HCT116 (cell line): Measurements from ENCODE around the gene ZNF438. TPM values are rescaled to one million over a fixed set of nuclear protein-coding genes. Genes with fewer than 3 reads are reported as not detected.

Source experiments
- ATAC-seq: fragments of 200-7000 bp; cut with Tn5 transposase; 2 replicates; pipeline ENCODE4 v1.9.1; 2020; ENCODE audit warnings: mild to moderate bottlenecking, moderate library complexity
- BruUV-seq: library from RNA; stranded (reverse); fragments of 400-500 nt; replicated peaks from 2 replicates; lab custom pipeline; 2021; lab: Mats Ljungman, UMichigan
- CTCF ChIA-PET: fragments of 300-600 bp; sonication (Branson Sonifier 250); formaldehyde crosslinking; loops from one replicate; lab custom pipeline; 2021; ENCODE audit warnings: antibody characterized with exemption; lab: Charles Lee
- POLR2A ChIA-PET: fragments of 300-600, 350-600 bp; sonication (Branson Sonifier 250); formaldehyde crosslinking; loops from one replicate; lab custom pipeline; 2021; ENCODE audit warnings: antibody characterized with exemption; lab: Charles Lee
- RAD21 ChIA-PET, 2 experiments: fragments of 300-600 bp; sonication (Branson Sonifier 250); formaldehyde crosslinking; loops; one replicate each; lab custom pipeline; 2023; ENCODE audit warnings: low total read pairs in 2 of 2; ENCODE audit not compliant: uncharacterized antibody in 2 of 2, unreplicated experiment in 2 of 2, low non-redundant PET in 1 of 2; lab: Charles Lee
- DNase-seq: peaks from one replicate; pipeline ENCODE4 v3.0.0-alpha.2; 2010; ENCODE audit warnings: low read depth, low spot score
- H2AFZ ChIP-seq: fragments of 200-600 bp; shearing (Covaris generic), sonication (generic); 2 replicates; pipeline ENCODE4 v1.6.1; 2017; ENCODE audit warnings: low read depth, mixed run types, mixed read lengths, antibody characterized with exemption, low read length; ENCODE audit not compliant: poor library complexity, severe bottlenecking
- H3K27ac ChIP-seq: 2 replicates; pipeline ENCODE4 v1.5.1; 2012; ENCODE audit warnings: low read depth, low read length
- H3K27me3 ChIP-seq: fragments of 200-600 bp; sonication (generic); 2 replicates; pipeline ENCODE4 v1.6.1; 2016; ENCODE audit warnings: mixed run types, low read length, mixed read lengths; ENCODE audit not compliant: insufficient read depth
- H3K36me3 ChIP-seq, 2 experiments: fragments of 200-500 bp in 1 of 2; fragments of 200-600 bp in 1 of 2; sonication (Bioruptor generic) in 1 of 2; sonication (generic) in 1 of 2; 2 replicates each; pipeline versions ENCODE4 v1.5.1 to v1.6.1; 2014 to 2016; ENCODE audit warnings: low read length in 2 of 2, inconsistent platforms in 1 of 2, mixed read lengths in 1 of 2, mixed run types in 1 of 2; ENCODE audit not compliant: insufficient read depth in 2 of 2, control insufficient read depth in 1 of 2
- H3K4me1 ChIP-seq, 2 experiments: fragments of 200-600 bp in 1 of 2; sonication (generic) in 1 of 2; 2 replicates each; pipeline versions ENCODE4 v1.5.1 to v1.6.1; 2012 to 2017; ENCODE audit warnings: low read length in 2 of 2, inconsistent platforms in 1 of 2, mild to moderate bottlenecking in 1 of 2, mixed read lengths in 1 of 2, mixed run types in 1 of 2, moderate library complexity in 1 of 2; ENCODE audit not compliant: insufficient read depth in 2 of 2, control insufficient read depth in 1 of 2
- H3K4me2 ChIP-seq: fragments of 200-600 bp; sonication (generic); 2 replicates; pipeline ENCODE4 v1.6.1; 2017; ENCODE audit warnings: mixed run types, low read length, mixed read lengths
- H3K4me3 ChIP-seq, 2 experiments: fragments of 200-600 bp in 1 of 2; sonication (generic) in 1 of 2; replicated peaks in 1 of 2; 2 replicates each; pipeline ENCODE4 v1.5.1; 2011 to 2016; ENCODE audit warnings: low read length in 2 of 2, control low read depth in 1 of 2, low read depth in 1 of 2, mild to moderate bottlenecking in 1 of 2, mixed read lengths in 1 of 2, mixed run types in 1 of 2
- H3K79me2 ChIP-seq: fragments of 200-600 bp; sonication (generic); 2 replicates; pipeline ENCODE4 v1.6.1; 2017; ENCODE audit warnings: mild to moderate bottlenecking, mixed run types, low read length, moderate library complexity, mixed read lengths; ENCODE audit not compliant: insufficient read depth
- H3K9ac ChIP-seq: fragments of 200-600 bp; sonication (generic); 2 replicates; pipeline ENCODE4 v1.6.1; 2016; ENCODE audit warnings: low read length, mixed read lengths
- H3K9me2 ChIP-seq: fragments of 200-600 bp; sonication (generic), shearing (Covaris generic); 2 replicates; pipeline ENCODE4 v1.6.1; 2017; ENCODE audit warnings: mixed run types, mild to moderate bottlenecking, moderate library complexity; ENCODE audit not compliant: insufficient read depth
- H3K9me3 ChIP-seq, 2 experiments: fragments of 200-500 bp in 1 of 2; fragments of 200-600 bp in 1 of 2; sonication (Bioruptor generic) in 1 of 2; sonication (generic) in 1 of 2; 2 replicates each; pipeline ENCODE4 v1.6.1; 2014 to 2017; ENCODE audit warnings: low read length in 2 of 2, mixed read lengths in 2 of 2, inconsistent platforms in 1 of 2, low read depth in 1 of 2, mild to moderate bottlenecking in 1 of 2, mixed run types in 1 of 2, moderate library complexity in 1 of 2; ENCODE audit not compliant: control insufficient read depth in 1 of 2, insufficient read depth in 1 of 2
- H4K20me1 ChIP-seq: fragments of 200-600 bp; sonication (generic), shearing (Covaris generic); 2 replicates; pipeline ENCODE4 v1.6.1; 2017; ENCODE audit warnings: mixed run types, mild to moderate bottlenecking, moderate library complexity; ENCODE audit not compliant: insufficient read depth
- CEBPB ChIP-seq: IDR thresholded peaks from 2 replicates; pipeline ENCODE4 v1.6.1; 2012; ENCODE audit warnings: low read depth
- EGR1 ChIP-seq: IDR thresholded peaks from 2 replicates; pipeline ENCODE4 v1.6.1; 2012; ENCODE audit warnings: low read depth
- ELF1 ChIP-seq: IDR thresholded peaks from 2 replicates; pipeline ENCODE4 v1.6.1; 2012; ENCODE audit warnings: low read depth, borderline replicate concordance
- EZH2 ChIP-seq: fragments of 200-600 bp; sonication (generic); IDR thresholded peaks from 2 replicates; pipeline ENCODE4 v1.6.1; 2017; ENCODE audit warnings: antibody characterized with exemption, mixed run types
- EZH2phosphoT487 ChIP-seq: fragments of 200-600 bp; IDR thresholded peaks from 2 replicates; pipeline ENCODE4 v1.6.1; 2018; ENCODE audit warnings: antibody characterized with exemption, borderline replicate concordance
- FOSL1 ChIP-seq: IDR thresholded peaks from 2 replicates; pipeline ENCODE4 v1.6.1; 2012; ENCODE audit warnings: low read depth
- JUND ChIP-seq: IDR thresholded peaks from 2 replicates; pipeline ENCODE4 v1.6.1; 2012
- POLR2AphosphoS5 ChIP-seq: IDR thresholded peaks from 2 replicates; pipeline ENCODE4 v1.6.1; 2011; ENCODE audit warnings: mild to moderate bottlenecking, low read depth, low read length, moderate library complexity
- RAD21 ChIP-seq: IDR thresholded peaks from 2 replicates; pipeline ENCODE4 v1.6.1; 2012; ENCODE audit warnings: low read depth, mild to moderate bottlenecking
- SIN3A ChIP-seq: IDR thresholded peaks from 2 replicates; pipeline ENCODE4 v1.6.1; 2012; ENCODE audit warnings: low read depth
- SRF ChIP-seq: IDR thresholded peaks from 2 replicates; pipeline ENCODE4 v1.6.1; 2012; ENCODE audit warnings: low read depth
- ZFX ChIP-seq: fragments of 450-650 bp; IDR thresholded peaks from 2 replicates; pipeline ENCODE4 v1.6.1; 2017
- ZNF274 ChIP-seq: fragments of 200-500 bp; sonication (Bioruptor generic); IDR thresholded peaks from 2 replicates; pipeline ENCODE4 v1.6.1; 2014; ENCODE audit warnings: mild to moderate bottlenecking, low read depth, low read length, inconsistent platforms
- intact Hi-C: fragments of 100-400 bp; cut with micrococcal nuclease; formaldehyde crosslinking; loops from 2 replicates; pipeline ENCODE4 v1.10.0; 2022
- total RNA-seq: library from RNA; stranded (reverse); gene quantifications from one replicate; pipeline ENCODE4 v1.2.1, GENCODE V29; 2021; ENCODE audit not compliant: unreplicated experiment
- TF ChIP-seq, protein P1 (sequence below): IDR thresholded peaks from 2 replicates; pipeline ENCODE4 v1.6.1; 2012
- TF ChIP-seq, protein P2 (sequence below): IDR thresholded peaks from 2 replicates; pipeline ENCODE4 v1.6.1; 2012
- TF ChIP-seq, protein P3 (sequence below), 3 experiments: fragments of 200-600 bp in 1 of 3; sonication (generic) in 1 of 3; IDR thresholded peaks in 2 of 3; conservative IDR thresholded peaks in 1 of 3; 2 replicates each; pipeline ENCODE4 v1.5.1; 2012 to 2017; ENCODE audit warnings: low read depth in 2 of 3, low read length in 2 of 3, antibody characterized with exemption in 1 of 3, borderline replicate concordance in 1 of 3, control low read depth in 1 of 3, mild to moderate bottlenecking in 1 of 3, mixed read lengths in 1 of 3, mixed run types in 1 of 3, moderate library complexity in 1 of 3; ENCODE audit not compliant: insufficient read depth in 1 of 3

ZNF438 gene
- total RNA-seq, 1 experiment from 2014 or later: 3.3 TPM

DNA sequence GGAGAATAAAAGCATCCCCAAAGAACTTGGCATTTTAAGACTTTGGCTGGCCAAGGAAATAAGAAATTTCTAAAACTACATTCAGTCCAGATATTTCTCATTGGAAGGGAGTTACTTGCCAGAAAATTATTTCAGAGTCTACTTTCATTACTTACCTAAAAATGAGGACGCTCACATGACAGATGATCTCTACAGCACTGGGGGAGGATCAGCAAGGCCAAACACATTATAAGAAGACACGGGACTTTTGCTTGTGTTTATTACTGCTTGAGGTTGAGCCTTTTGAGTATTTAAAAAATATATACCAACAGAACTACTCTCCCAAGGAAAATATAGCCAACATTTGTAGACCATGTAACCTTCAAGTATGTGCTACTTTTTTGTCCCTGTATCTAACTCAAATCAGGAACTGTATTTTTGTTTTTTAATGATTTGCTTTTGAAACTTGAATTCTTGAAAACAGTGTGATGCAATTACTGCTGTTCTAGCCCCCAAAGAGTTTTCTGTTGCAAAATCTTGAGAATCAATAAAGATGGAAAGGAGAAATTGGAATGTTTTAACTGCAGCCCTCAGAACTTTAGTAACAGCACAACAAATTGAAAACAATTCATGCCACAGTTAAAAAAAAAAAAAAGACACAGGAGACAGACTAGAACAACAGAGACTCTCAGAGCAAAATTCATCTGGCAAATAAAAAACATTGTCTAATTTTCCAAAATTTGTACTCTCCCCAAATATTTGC, 128.1 kb downstream of the ZNF438 start:
- H3K4me1 ChIP-seq: no peaks in the 10 kb centered on the region
- 0 out of 2 replicates have a peak, but pooled peaks cover 3% of the 10 kb centered on the region for H3K9me2 ChIP-seq
- ATAC-seq (no peak), DNase-seq (no peak)
- H4K20me1 ChIP-seq: no peaks in the 10 kb centered on the region
- no peak overlapping the region for H3K4me3 ChIP-seq
- ChIA-PET RAD21 (no interaction called here), POLR2A (no interaction called here), CTCF (no interaction called here)
- no peak overlapping the region for H2AFZ ChIP-seq
- no peak overlapping the region for H3K4me2 ChIP-seq
- no peaks in the 10 kb centered on the region for H3K36me3 ChIP-seq
- no peak overlapping the region for H3K27ac ChIP-seq
- TF ChIP-seq, protein P1, sequence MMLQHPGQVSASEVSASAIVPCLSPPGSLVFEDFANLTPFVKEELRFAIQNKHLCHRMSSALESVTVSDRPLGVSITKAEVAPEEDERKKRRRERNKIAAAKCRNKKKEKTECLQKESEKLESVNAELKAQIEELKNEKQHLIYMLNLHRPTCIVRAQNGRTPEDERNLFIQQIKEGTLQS: no peak
- TF ChIP-seq ZFX: no peak
- no peak for TF ChIP-seq SRF
- no peak for TF ChIP-seq EZH2phosphoT487
- TF ChIP-seq ZNF274: no peak
- TF ChIP-seq EZH2: no peak
- no peak for TF ChIP-seq CEBPB
- no peak for TF ChIP-seq FOSL1
- no peak for TF ChIP-seq JUND
- TF ChIP-seq RAD21: no peak
- TF ChIP-seq, protein P2, sequence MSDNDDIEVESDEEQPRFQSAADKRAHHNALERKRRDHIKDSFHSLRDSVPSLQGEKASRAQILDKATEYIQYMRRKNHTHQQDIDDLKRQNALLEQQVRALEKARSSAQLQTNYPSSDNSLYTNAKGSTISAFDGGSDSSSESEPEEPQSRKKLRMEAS: no peak
- no peak for TF ChIP-seq ELF1
- TF ChIP-seq POLR2AphosphoS5: no peak
- TF ChIP-seq, protein P3, sequence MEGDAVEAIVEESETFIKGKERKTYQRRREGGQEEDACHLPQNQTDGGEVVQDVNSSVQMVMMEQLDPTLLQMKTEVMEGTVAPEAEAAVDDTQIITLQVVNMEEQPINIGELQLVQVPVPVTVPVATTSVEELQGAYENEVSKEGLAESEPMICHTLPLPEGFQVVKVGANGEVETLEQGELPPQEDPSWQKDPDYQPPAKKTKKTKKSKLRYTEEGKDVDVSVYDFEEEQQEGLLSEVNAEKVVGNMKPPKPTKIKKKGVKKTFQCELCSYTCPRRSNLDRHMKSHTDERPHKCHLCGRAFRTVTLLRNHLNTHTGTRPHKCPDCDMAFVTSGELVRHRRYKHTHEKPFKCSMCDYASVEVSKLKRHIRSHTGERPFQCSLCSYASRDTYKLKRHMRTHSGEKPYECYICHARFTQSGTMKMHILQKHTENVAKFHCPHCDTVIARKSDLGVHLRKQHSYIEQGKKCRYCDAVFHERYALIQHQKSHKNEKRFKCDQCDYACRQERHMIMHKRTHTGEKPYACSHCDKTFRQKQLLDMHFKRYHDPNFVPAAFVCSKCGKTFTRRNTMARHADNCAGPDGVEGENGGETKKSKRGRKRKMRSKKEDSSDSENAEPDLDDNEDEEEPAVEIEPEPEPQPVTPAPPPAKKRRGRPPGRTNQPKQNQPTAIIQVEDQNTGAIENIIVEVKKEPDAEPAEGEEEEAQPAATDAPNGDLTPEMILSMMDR (IDR thresholded peaks at IDR 0.05 in 2 of 3, conservative IDR thresholded peaks at IDR 0.05 in 1 of 3; ENCODE audit: borderline replicate concordance in 1 of 3, insufficient read depth in 1 of 3, low read depth in 2 of 3, low read length in 2 of 3): no peak
- no peak for TF ChIP-seq SIN3A
- no peak for TF ChIP-seq EGR1
- intact Hi-C loops: no loop called here
- no peaks in the 10 kb centered on the region for H3K79me2 ChIP-seq
- no peaks in the 10 kb centered on the region for H3K9me3 ChIP-seq
- H3K9ac ChIP-seq: no peak overlapping the region
- no TSS peak for BruUV-seq
- H3K27me3 ChIP-seq: no peaks in the 10 kb centered on the region
